HepG2 (cell line): Measurements from ENCODE around the gene AFG1L. TPM values are rescaled to one million over a fixed set of nuclear protein-coding genes. Genes with fewer than 3 reads are reported as not detected.

ENCODE experiments used
- ATAC-seq: fragments of 200-7000 bp; cut with Tn5 transposase; 3 replicates; pipeline ENCODE4 v1.9.1; 2020; ENCODE audit warnings: mild to moderate bottlenecking, moderate library complexity
- BruUV-seq: library from RNA; stranded (reverse); fragments of 400-500 nt; replicated peaks from 2 replicates; lab custom pipeline; 2021; lab: Mats Ljungman, UMichigan
- CTCF ChIA-PET: fragments of 300-600 bp; formaldehyde crosslinking; extraction: SDS; loops from one replicate; lab custom pipeline; 2021; ENCODE audit warnings: low total read pairs, inconsistent platforms, low intra/inter-chr PET ratio; lab: Yijun Ruan, JAX
- POLR2A ChIA-PET: fragments of 350-600 bp; sonication (Branson Sonifier 250); formaldehyde crosslinking; loops from one replicate; lab custom pipeline; 2020; ENCODE audit warnings: antibody characterized with exemption, inconsistent platforms; lab: Yijun Ruan, JAX
- DNase-seq: peaks from one replicate; pipeline ENCODE4 v3.0.0-alpha.2; 2015; ENCODE audit warnings: low spot score
- FAIRE-seq: peaks from 3 replicates; lab custom pipeline; 2011; peaks lifted over from hg19 to GRCh38; lab: Jason Lieb, UNC
- H2AFZ ChIP-seq: one replicate; pipeline ENCODE4 v1.6.1; 2011; ENCODE audit warnings: low read length, inconsistent platforms
- H3K27ac ChIP-seq: fragments of 300-600 bp; 3 replicates; pipeline ENCODE4 v1.8.0; 2011; ENCODE audit warnings: mixed run types, mild to moderate bottlenecking, mixed read lengths, low read length, inconsistent platforms; ENCODE audit not compliant: insufficient read depth; ENCODE audit errors: extremely low read length
- H3K27me3 ChIP-seq, 2 experiments: fragments of 200-600 bp in 1 of 2; 2 replicates in 1 of 2; 3 replicates in 1 of 2; pipeline versions ENCODE4 v1.6.0 to v1.8.0; 2011; ENCODE audit warnings: low read length in 2 of 2, mild to moderate bottlenecking in 2 of 2, moderate library complexity in 2 of 2, inconsistent platforms in 1 of 2; ENCODE audit not compliant: insufficient read depth in 2 of 2, control insufficient read depth in 1 of 2
- H3K36me3 ChIP-seq, 2 experiments: fragments of 200-600 bp in 1 of 2; replicated peaks in 1 of 2; 2 replicates in 1 of 2; 3 replicates in 1 of 2; pipeline versions ENCODE4 v1.5.1 to v1.8.0; 2011; ENCODE audit warnings: low read length in 2 of 2, inconsistent platforms in 1 of 2; ENCODE audit not compliant: insufficient read depth in 2 of 2, control insufficient read depth in 1 of 2
- H3K4me1 ChIP-seq: 2 replicates; pipeline ENCODE4 v1.5.1; 2012; ENCODE audit warnings: low read length, inconsistent platforms; ENCODE audit not compliant: insufficient read depth
- H3K4me2 ChIP-seq: 2 replicates; pipeline ENCODE4 v1.6.0; 2011; ENCODE audit warnings: low read depth, low read length, inconsistent platforms
- H3K4me3 ChIP-seq, 3 experiments: fragments of 200-600 bp in 1 of 3; sonication (generic), shearing (Covaris generic) in 1 of 3; replicated peaks in 1 of 3; 2 replicates each; pipeline ENCODE4 v1.5.1; 2011 to 2016; ENCODE audit warnings: low read length in 3 of 3, inconsistent platforms in 2 of 3, low read depth in 2 of 3, mild to moderate bottlenecking in 2 of 3, control low read depth in 1 of 3, mixed read lengths in 1 of 3; ENCODE audit not compliant: insufficient read depth in 1 of 3
- H3K79me2 ChIP-seq: one replicate; pipeline ENCODE4 v1.6.1; 2011; ENCODE audit warnings: low read length, inconsistent platforms; ENCODE audit not compliant: insufficient read depth
- H3K9ac ChIP-seq: 2 replicates; pipeline ENCODE4 v1.6.0; 2011; ENCODE audit warnings: mild to moderate bottlenecking, low read depth, low read length, inconsistent platforms; ENCODE audit not compliant: insufficient read depth
- H3K9me3 ChIP-seq: 2 replicates; pipeline ENCODE4 v1.5.1; 2012; ENCODE audit warnings: mild to moderate bottlenecking, low read length
- H4K20me1 ChIP-seq: 2 replicates; pipeline ENCODE4 v1.6.0; 2011; ENCODE audit warnings: inconsistent platforms, mild to moderate bottlenecking, low read length, moderate library complexity; ENCODE audit not compliant: insufficient read depth
- HNRNPUL1 ChIP-seq: fragments of 200-400 bp; formaldehyde crosslinking; IDR thresholded peaks from 2 replicates; pipeline ENCODE4 v1.6.1; 2017; ENCODE audit warnings: low read depth, mild to moderate bottlenecking, low read length, moderate library complexity
- MED13 ChIP-seq: sonication (generic); formaldehyde crosslinking; IDR thresholded peaks from 2 replicates; pipeline ENCODE4 v1.5.0; 2020; ENCODE audit warnings: missing genetic modification reagents
- NCOA5 ChIP-seq: sonication (generic); formaldehyde crosslinking; IDR thresholded peaks from 2 replicates; pipeline ENCODE4 v1.4.0; 2020; ENCODE audit warnings: missing genetic modification reagents
- POLR2A ChIP-seq, 2 experiments: IDR thresholded peaks; 2 replicates each; pipeline ENCODE4 v1.6.1; 2011; ENCODE audit warnings: low read depth in 2 of 2, low read length in 2 of 2, mild to moderate bottlenecking in 1 of 2, moderate library complexity in 1 of 2; ENCODE audit not compliant: insufficient read depth in 1 of 2
- RBAK ChIP-seq: sonication (generic); formaldehyde crosslinking; IDR thresholded peaks from 2 replicates; pipeline ENCODE4 v1.5.1; 2020; ENCODE audit warnings: mild to moderate bottlenecking, missing genetic modification reagents
- RNF2 ChIP-seq: fragments of 450-650 bp; conservative IDR thresholded peaks from 2 replicates; pipeline ENCODE4 v1.6.1; 2016; ENCODE audit warnings: low read depth
- SMARCC2 ChIP-seq: fragments of 450-650 bp; IDR thresholded peaks from 2 replicates; pipeline ENCODE4 v1.6.1; 2017; ENCODE audit warnings: antibody characterized with exemption, mild to moderate bottlenecking
- TAF1 ChIP-seq: sonication (generic); formaldehyde crosslinking; IDR thresholded peaks from 2 replicates; pipeline ENCODE4 v1.4.0; 2020; ENCODE audit warnings: missing genetic modification reagents
- ZEB1 ChIP-seq: IDR thresholded peaks from 2 replicates; pipeline ENCODE4 v1.6.1; 2012; ENCODE audit warnings: mild to moderate bottlenecking, low read depth, inconsistent platforms; ENCODE audit not compliant: insufficient replicate concordance
- ZFP90 ChIP-seq: sonication (generic); formaldehyde crosslinking; IDR thresholded peaks from 2 replicates; pipeline ENCODE4 v1.8.0; 2022; ENCODE audit warnings: missing genetic modification reagents, mild to moderate bottlenecking, inconsistent platforms, borderline replicate concordance
- ZNF703 ChIP-seq: sonication (generic); formaldehyde crosslinking; IDR thresholded peaks from 2 replicates; pipeline ENCODE4 v1.5.1; 2020; ENCODE audit warnings: missing genetic modification reagents, mild to moderate bottlenecking, moderate library complexity, borderline replicate concordance
- ZSCAN22 ChIP-seq: sonication (generic); formaldehyde crosslinking; IDR thresholded peaks from 2 replicates; pipeline ENCODE4 v1.4.0; 2020; ENCODE audit warnings: mild to moderate bottlenecking, missing genetic modification reagents
- WGBS: methylation state at CpG from one replicate; pipeline ENCODE4 v1.1.6; 2017; ENCODE audit warnings: low lambda C conversion rate; 5-methylcytosine and 5-hydroxymethylcytosine counted together
- in situ Hi-C: cut with HindIII; loops from 2 replicates; pipeline ENCODE4 v1.10.0; 2017; ENCODE audit warnings: low pct_unique_long_range_greater_than_20kb; ENCODE audit not compliant: extremely low pct_ligation_motif_present
- intact Hi-C: fragments of 100-400 bp; cut with micrococcal nuclease; formaldehyde crosslinking; loops from one replicate; pipeline ENCODE4 v1.10.0; 2022; ENCODE audit not compliant: unreplicated experiment
- polyA plus RNA-seq, 8 experiments: library from polyadenylated mRNA; depleted of rRNA in 3 of 8; stranded (reverse) in 7 of 8; unstranded in 1 of 8; fragments of >200 nt; fragmentation: Illumina TruSeq in 4 of 8; extraction: Trizol in 4 of 8; gene quantifications; 2 replicates each; pipeline versions ENCODE4 v1.2.1 to v1.2.3, GENCODE V29; 2011 to 2016; ENCODE audit warnings: low read depth in 4 of 8, missing spikeins in 1 of 8, mixed read lengths in 1 of 8; ENCODE audit not compliant: insufficient read depth in 1 of 8
- total RNA-seq, 5 experiments: library from RNA; depleted of rRNA; stranded (reverse); fragments of >200 nt; fragmentation: Illumina TruSeq; extraction: Trizol; gene quantifications; 2 replicates each; pipeline ENCODE4 v1.2.3, GENCODE V29; 2016; ENCODE audit warnings: low read depth in 1 of 5
- TF ChIP-seq, protein P1 (sequence below): fragments of 450-650 bp; IDR thresholded peaks from 2 replicates; pipeline ENCODE4 v1.6.1; 2017

AFG1L gene
- total and polyA plus RNA-seq, 2 of the 13 experiments (the other 11 are each of a cell fraction or from before 2014, with no cell fraction given): 3.1 to 14.0 TPM

DNA sequence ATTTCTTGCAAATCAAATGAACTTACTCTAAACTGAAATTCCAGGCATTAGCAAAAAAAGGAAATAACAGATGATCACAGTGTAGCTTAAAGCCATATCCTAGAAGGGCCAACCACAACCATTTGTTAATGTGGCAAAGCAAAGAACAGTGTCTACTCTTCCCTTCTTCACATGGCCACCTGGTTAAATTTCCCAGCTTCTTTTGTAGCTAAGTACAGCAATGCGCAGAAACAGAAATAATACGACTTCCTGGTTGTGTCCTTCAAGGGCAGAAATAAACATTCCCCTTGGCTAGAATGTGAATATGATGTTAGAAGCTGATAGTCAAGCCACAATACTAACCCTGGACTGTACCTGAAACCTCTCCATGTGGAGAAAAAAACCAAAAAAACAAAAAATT, 43.6 kb upstream of the AFG1L start:
- Histone ChIP-seq H2AFZ (no peak overlapping the region), H3K4me3 (no peak overlapping the region), H3K27ac (no peak overlapping the region), H3K9ac (no peak overlapping the region), H3K9me3 (no peaks in the 10 kb centered on the region), H4K20me1 (0 out of 2 replicates have a peak, but pooled peaks cover 2% of the 10 kb centered on the region), H3K4me2 (no peak overlapping the region), H3K4me1 (peaks cover 21% of the 10 kb centered on the region; the same call in 1 of the 2 replicates), H3K79me2 (peaks cover 72% of the 10 kb centered on the region), H3K27me3 (no peaks in the 10 kb centered on the region), H3K36me3 (peaks cover 2 to 12% of the 10 kb centered on the region in 2 experiments; a peak in 3 of 5 replicates)
- POLR2A ChIA-PET: no interaction called here
- in situ Hi-C loops: no loop called here
- ATAC-seq: no peak
- intact Hi-C loops: no loop called here
- FAIRE-seq: no peak
- CTCF ChIA-PET: no interaction called here
- TF ChIP-seq POLR2A (IDR thresholded peaks at IDR 0.05; ENCODE audit: insufficient read depth in 1 of 2, low read depth in 2 of 2, low read length in 2 of 2) (no peak), TAF1 (CRISPR knock-in tag) (no peak), RBAK (no peak), ZNF703 (no peak), ZFP90 (CRISPR knock-in tag) (no peak), SMARCC2 (no peak), ZSCAN22 (CRISPR knock-in tag) (no peak), ZEB1 (no peak), RNF2 (no peak), MED13 (CRISPR knock-in tag) (no peak), NCOA5 (CRISPR knock-in tag) (no peak), HNRNPUL1 (no peak)
- TF ChIP-seq, protein P1, sequence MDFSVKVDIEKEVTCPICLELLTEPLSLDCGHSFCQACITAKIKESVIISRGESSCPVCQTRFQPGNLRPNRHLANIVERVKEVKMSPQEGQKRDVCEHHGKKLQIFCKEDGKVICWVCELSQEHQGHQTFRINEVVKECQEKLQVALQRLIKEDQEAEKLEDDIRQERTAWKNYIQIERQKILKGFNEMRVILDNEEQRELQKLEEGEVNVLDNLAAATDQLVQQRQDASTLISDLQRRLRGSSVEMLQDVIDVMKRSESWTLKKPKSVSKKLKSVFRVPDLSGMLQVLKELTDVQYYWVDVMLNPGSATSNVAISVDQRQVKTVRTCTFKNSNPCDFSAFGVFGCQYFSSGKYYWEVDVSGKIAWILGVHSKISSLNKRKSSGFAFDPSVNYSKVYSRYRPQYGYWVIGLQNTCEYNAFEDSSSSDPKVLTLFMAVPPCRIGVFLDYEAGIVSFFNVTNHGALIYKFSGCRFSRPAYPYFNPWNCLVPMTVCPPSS: no peak
- WGBS: 97% methylated on average over 2 of the region's 2 CpGs
- no TSS peak for BruUV-seq
- DNase-seq: no peak
